Measurements from ENCODE around the gene VAV2. TPM values are rescaled to one million over a fixed set of nuclear protein-coding genes. Genes with fewer than 3 reads are reported as not detected.

Gene VAV2
- total and polyA plus RNA-seq, 9 of the 15 experiments (the other 6 are each of a cell fraction or from before 2014, with no cell fraction given) = 0.01 to 2.7 (median 1.0) TPM; not detected in 1

DNA sequence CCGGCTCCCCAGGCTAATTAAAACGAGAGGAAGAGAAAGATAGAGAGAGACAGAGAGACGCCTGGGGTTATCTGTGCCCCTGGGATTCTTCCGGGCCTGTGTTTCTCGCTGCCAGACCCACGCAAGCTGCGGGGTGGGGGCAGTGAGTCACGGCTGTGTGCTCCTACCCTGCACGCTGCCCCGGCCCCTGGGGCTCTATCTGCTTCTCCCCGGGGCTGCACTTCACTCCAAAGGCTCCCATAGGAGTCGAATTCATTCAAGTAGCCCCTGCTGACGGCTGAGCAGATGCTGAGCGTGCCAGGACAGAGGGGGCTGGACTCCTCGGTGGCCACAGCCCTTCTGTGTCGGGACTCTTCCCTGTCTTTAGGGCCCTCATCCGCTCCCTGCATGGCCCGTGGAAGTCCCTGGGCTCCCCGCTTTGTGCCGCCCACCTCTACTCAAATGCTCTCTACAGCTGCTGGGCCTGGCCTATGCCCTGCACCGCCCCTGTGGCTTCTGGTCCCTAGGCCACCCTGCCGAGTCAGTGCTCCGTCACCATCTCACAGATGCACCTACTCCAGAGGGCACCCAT, 276.7 kb downstream of the VAV2 start:
- FAIRE-seq (no peak), DNase-seq (ENCODE audit: extremely low read depth in 1 of 4, low spot score in 3 of 4) (no peak), ATAC-seq (peak; percentile 40)
- Histone ChIP-seq H3K4me3 (no peak overlapping the region), H2AFZ (ENCODE audit: low read depth, low read length) (no peak overlapping the region), H3K79me2 (ENCODE audit: control insufficient read depth, insufficient read depth, low read length) (no peaks in the 10 kb centered on the region), H3K4me2 (ENCODE audit: insufficient read depth, low read length) (no peak overlapping the region), H3K27me3 (ENCODE audit: control insufficient read depth in 2 of 2, insufficient read depth in 2 of 2, low read length in 2 of 2) (peaks cover 10 to 66% of the 10 kb centered on the region in 2 experiments; a peak in 4 of 5 replicates), H3K9ac (ENCODE audit: insufficient read depth in 1 of 2, low read depth in 2 of 2, low read length in 2 of 2) (0 out of 4 replicates have a peak overlapping the region, but pooled peaks of 1 of the 2 experiments have one; percentile 17), H3K4me1 (replicated peaks in 1 of 2; ENCODE audit: control insufficient read depth in 2 of 2, insufficient read depth in 2 of 2, low read length in 2 of 2) (peaks cover 0 to 27% of the 10 kb centered on the region in 2 experiments; a peak in 2 of 5 replicates), H3K9me1 (ENCODE audit: control insufficient read depth, insufficient read depth, low read length) (no peaks in the 10 kb centered on the region), H3K36me3 (ENCODE audit: control insufficient read depth, insufficient read depth, low read length) (no peaks in the 10 kb centered on the region), H4K20me1 (replicated peaks; ENCODE audit: control insufficient read depth, insufficient read depth, low read length) (peaks cover 14% of the 10 kb centered on the region), H3K27ac (ENCODE audit: extremely low read depth, low read depth, low read length) (no peak overlapping the region), H3K9me3 (replicated peaks; ENCODE audit: control insufficient read depth, insufficient read depth, low read depth, low read length) (no peaks in the 10 kb centered on the region)
- BruUV-seq (replicated peaks) = no TSS peak
- ChIA-PET POLR2A (interaction anchor here (0.6 kb wide), 1 partner anchor 696 kb away, joined by 3 read pairs; no protein-coding TSS in a partner anchor), CTCF (ENCODE audit: low intra/inter-chr PET ratio) (no interaction called here)
- in situ Hi-C loops (cut with MboI) (no loop called here), intact Hi-C loops (cut with micrococcal nuclease) (loop anchor here (1.0 kb wide), 1 partner anchor 182 kb away; no protein-coding TSS in a partner anchor)
- WGBS (ENCODE audit: insufficient coverage, low coverage, missing lambda C conversion rate) = 5% methylated on average over 21 of the region's 23 CpGs
- TF ChIP-seq NRF1 (conservative IDR thresholded peaks at IDR 0.05 in 1 of 2, IDR thresholded peaks at IDR 0.05 in 1 of 2) (no peak), ZNF449 (CRISPR knock-in tag; IDR thresholded peaks at IDR 0.05) (no peak), ZBTB8A (IDR thresholded peaks at IDR 0.05; ENCODE audit: partially characterized antibody) (no peak), SMARCA4 (IDR thresholded peaks at IDR 0.05) (no peak), RBM17 (IDR thresholded peaks at IDR 0.05; ENCODE audit: borderline replicate concordance, low read depth, low read length) (no peak)

Data from K562 (cell line).